Stimulated activated CD4-positive, alpha-beta T cell treated with anti-CD3 and anti-CD28 coated beads, Interleukin-2, amount 100 ng/mL, for 4 hours (primary cell): ENCODE data around the gene ADAM15.
A peak's percentile ranks its signal among the peaks of the same experiment; 100 is the strongest.

Experiments
- DNase-seq: peaks from one replicate; pipeline ENCODE4 v3.0.0-alpha.2; 2020; ENCODE audit warnings: low read depth

The ADAM15 gene

DNA sequence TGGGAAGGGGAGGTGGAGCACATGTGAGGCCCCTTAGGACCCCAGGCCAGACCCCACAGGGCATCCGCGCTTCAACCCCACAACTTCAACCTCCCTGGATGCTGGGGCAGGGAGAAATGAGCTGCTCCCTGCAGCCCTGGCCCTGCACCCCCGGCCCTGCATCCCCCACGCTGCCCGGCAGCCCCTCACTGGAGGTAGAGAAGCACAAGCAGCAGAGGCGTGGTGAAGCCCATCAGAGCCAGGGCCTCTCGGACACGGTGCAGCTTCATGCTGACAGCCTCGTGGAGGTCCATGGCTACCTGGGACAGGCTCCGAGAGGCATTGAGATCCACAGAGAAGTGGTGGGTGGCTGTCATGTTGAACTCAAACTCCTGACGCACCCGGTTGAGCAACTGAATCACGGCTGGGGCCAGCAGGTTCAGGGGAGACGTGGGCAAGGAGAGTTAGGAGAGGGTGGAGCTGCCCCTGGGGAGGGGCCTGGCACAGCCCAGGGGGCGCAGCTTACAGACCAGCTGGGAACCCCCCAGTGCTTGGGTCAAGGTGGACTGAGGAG lies 20.8 kb upstream of the ADAM15 start:
- DNase-seq: no peak

DNA sequence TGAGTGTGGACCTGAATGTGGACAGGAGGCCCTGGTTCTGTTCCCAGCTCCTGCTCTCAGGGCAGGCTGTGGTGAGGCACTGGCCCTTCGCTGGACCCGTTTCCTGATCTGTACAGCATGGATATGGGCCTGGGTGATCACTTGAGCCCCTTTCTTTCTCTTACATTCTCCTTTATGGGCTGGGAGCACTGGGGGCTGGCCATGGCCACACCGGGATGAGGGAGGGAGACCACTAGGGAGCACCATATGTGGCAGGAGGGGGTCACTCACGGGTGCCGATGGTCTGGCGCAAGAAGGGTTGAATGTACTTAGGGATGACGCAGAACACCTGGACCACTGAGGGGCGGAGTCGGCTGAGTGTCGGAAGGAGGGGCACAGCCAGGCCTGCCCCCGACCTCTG lies 20.2 kb upstream of the ADAM15 start:
- DNase-seq: no peak

DNA sequence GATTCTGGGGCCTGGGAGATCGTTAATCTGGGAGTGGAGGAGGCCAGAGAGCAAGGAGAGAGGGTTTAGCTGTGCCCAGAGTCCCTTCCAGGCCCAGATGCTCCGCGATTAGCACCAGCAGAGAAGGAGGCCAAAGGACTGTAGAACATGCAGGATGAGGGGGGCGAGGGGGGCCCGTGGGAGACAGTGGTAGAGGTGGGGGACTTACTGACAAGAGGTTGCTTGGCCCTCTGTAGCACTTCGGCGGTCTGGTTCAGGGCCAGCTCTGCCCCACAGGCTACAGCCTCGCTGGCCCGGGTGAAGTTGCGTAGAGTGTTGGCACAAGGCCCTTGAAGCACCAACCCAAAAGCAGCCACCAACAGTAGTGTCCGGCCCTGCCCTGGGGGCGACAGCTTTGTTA lies 18.2 kb upstream of the ADAM15 start:
- DNase-seq: no peak

DNA sequence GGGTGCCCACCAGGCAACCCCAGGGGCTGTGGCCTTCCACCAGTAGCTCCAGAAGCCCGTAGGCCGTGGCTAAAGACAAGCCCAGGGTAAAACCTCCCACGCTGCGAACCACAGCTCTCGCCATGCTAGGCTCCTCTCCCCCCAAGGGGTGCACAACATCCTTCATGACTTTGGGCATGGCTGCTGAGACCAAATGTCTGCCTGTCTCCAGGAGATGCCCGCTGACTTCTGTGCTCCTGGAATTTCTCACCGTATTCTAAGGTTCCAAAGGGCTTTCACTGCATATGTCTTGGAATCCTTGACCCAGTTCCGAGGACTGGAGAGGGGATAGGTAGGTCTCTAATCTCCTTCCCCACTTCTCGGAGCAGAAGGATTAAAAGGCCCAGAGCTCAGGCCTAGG lies 17.6 kb upstream of the ADAM15 start, which contains the start of the genes DCST1 and DCST2:
TSS of gene DCST1 (plus strand) at position 301 of the 400 bp plus-strand sequence. CDS start 213 bp downstream, outside the sequence.
TSS of gene DCST2 (minus strand) at position 258 of the 400 bp plus-strand sequence. CDS start at position 178, 80 bp downstream.
- DNase-seq: no peak

DNA sequence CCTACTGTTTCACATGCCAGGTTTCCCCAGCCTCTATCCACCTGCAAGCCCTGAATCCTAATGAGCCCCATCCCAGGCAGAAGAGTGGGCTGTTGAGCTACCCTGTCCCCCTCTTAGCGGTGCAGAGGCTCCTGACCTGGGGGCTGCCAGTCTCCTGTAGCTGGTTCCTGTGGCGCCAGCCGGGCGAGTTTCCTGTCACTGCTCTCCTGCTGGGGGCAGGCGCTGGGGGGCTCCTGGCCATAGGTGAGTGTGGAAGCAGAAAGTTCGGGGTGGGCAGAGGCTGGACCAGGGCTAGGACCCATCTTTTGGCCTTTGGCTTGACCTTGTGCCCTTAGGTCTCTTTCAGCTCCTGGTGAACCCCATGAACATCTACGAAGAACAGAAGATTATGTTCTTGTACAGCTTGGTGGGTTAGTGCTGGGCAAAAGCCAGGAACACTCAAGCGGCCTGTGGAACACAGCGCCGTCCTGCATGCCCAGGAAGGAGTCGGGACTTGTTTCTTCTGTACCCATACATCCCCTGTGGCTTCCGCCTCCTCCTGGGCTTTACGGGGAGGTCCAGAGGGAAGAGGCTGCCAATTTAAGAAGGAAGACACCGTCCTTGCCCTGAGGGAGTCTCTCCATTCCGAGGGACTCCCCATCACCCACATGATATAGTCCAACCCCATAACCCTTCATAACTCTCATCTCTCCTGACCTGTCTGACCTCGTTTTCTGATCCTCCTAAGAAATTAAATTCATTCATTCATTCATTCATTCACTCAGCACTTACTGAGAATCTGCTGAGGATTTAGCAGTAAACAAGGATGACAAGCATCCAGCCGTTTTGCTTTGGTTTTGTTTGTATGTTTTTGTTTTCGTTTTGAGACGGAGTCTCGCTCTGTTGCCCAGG lies 16.6 kb upstream of the ADAM15 start:
- DNase-seq: no peak

DNA sequence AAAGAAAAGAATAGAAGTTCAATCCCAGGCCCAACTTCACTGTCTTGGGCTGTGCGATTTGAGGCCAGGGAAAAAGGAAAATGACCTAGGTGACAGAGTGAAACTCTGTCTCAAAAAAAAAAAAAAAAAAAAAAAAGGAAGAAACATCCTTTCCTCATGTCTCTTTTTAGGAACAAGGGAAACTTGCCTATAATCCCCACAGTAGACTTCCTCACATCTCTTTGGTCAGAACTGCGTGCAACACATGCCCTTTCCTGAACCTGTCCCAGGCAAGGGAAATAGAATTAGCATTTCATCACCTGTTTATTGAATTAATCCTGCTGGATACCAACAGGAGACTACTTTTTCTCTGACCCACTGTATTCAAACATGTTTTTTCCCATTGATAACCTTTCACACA lies 15.2 kb upstream of the ADAM15 start:
- no peak for DNase-seq

DNA sequence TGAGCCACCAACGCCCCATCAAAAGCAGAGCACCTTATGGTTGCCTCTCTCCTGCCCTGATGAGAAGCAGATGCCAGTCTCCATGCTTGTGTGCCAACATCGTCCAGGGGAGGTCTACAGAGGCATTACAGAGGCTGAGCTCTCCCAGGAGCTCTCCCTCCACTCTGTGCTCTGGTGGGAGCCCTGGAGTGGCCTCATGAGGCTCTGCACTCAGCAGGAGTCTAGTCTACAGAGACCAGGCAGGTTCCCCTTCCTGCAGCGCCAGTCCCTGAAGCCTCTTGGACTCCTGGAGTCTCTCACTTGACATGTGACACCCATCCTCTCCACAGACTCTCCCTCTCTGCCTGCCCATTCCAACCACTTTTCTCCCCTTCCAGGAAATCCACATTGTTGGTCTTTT lies 14.1 kb upstream of the ADAM15 start:
- DNase-seq: no peak

DNA sequence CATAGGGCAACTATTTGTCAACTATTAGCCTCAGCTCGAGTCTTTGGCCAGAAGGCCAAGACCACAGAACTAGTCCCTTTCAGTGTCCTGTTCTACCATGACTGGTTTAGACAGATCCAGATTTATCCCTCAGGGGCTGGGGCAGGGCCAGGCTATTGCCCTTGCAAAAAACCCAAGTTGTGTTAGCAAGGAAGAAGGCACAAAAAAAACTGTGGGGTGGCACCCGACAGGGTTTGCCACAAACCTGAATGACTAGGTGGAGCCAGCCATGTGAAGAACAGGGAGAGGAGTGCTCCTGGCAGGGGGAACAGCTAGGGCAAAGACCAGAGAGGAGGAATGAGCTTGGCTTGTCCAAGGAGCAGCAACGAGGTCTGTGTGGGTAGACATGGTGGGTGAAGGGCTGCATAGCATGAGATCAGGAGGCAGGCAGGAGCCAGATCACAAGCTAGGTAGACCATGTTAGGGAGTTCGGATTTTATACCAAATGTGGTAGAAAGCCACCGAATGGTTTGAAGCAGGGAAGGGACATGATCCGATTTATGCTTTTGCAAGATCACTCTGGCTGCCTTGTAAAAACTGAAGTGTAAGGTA lies 13.2 kb upstream of the ADAM15 start:
- no peak for DNase-seq

DNA sequence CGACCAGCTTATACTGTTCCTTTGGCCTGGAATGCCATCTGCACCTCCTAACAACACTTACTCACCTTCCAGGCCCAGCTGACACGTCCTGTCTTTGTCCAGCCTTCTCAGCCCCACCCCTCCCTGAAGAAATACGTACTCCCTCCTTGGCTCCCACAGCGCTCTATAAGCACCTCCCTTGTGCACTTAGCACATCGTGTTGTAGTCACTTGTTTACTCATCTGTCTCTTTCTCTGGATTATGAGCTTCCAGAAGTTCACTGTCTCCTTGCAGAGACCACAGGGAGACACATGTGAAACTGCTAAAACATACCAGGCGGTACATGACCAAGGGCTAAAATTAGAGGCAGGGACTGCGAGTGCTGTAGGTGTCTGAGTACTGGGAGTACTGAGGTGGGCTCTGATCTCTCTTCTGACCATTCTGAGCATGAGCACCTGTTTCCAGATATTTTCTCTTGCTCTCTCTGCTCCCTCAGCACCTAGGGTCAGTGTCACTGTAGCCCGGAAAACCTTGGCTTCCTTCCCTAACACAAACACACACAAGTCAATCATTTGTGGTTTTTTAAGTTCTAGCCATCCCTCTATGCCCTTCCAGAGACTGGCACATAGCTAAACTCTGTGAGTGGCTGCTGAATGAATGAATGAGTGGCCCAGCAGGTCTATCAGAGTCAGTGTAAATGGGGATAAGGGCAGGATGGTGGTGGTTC lies 12.4 kb upstream of the ADAM15 start:
- DNase-seq: no peak

DNA sequence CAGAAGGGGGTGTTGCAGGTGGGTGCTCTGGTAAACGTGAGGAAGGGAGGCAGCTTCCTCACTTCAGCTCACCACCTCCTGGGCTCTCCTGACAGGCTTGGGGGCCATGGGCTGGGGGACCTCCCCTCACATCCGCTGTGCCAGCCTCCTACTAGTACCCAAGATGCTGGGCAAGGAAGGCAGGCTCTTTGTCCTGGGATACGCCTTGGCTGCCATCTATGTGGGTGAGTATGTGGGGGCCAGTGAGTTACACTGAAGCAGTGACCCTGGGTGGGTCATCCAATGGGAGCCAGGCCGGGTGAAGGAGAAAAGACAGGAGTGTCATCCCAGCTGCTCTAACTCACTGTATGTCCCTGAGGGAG lies 11.8 kb upstream of the ADAM15 start:
- DNase-seq: no peak

DNA sequence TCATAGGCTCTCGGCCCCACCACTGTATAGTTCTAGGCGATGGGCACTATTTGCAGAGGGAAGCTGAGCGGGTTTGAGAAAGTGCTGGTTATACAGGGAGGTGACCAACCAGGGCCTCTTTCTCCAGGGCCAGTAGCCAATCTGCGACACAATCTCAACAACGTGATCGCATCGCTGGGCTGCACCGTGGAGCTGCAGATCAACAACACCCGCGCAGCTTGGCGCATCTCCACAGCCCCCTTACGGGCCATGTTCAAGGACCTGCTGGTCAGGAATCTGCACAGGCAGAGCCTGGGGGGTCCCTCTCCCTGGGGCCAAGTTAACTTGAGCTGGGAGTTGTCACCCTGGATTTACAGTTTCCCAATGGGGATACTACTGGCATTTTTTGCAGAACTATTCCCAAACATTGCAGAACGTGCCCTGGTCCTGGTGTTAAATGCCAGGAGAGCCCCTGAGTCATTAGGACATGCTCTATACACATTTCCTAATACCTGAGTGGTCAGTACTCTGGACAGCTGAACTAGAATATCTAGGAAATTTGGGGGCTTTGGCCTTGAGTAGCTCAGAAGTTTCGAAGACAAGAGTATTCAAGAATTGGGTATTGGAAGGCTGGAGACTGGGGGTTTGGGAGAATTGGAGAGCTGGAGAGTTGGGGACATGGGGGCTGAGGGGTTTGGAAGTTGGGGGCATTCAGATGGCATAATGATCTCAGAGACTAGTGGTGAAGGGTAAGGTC lies 10.6 kb upstream of the ADAM15 start:
- no peak for DNase-seq

DNA sequence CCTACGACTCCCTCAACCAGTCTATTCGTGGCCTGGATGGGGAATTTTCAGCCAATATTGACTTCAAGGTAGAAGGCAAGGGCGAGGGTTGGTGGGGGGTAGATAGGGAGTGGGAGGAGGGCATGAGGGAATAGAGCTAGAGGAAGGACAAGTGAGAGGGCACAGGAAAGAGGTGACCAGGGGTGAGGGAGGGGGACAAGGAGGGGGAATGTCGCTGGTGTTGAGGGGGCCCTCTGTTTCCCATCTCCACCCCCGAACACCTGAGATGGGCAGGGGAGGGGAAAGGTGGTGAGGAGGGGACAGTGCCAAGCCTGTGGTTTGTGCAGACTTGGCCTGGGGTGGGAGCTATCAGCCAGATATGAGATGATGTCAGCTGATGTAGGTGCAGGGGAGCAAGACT lies 8.3 kb upstream of the ADAM15 start:
- DNase-seq: no peak

DNA sequence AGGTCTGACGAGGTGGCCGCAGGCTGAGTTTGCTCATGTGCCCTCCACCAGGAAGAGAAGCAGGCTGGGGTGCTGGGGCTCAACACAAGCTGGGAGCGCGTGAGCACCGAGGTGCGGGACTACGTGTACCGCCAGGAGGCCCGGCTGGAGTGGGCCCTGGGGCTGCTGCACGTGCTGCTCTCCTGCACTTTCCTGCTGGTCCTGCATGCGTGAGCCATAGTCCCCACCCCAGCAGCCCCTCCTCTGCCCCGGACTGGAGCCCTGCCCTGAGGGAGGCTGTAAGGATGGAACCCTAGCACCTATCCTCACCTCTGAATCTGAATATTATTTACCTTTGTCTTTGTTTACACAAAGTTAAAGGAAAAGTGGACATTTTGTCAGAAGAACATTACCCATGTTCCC lies 7.8 kb upstream of the ADAM15 start:
- DNase-seq: no peak

DNA sequence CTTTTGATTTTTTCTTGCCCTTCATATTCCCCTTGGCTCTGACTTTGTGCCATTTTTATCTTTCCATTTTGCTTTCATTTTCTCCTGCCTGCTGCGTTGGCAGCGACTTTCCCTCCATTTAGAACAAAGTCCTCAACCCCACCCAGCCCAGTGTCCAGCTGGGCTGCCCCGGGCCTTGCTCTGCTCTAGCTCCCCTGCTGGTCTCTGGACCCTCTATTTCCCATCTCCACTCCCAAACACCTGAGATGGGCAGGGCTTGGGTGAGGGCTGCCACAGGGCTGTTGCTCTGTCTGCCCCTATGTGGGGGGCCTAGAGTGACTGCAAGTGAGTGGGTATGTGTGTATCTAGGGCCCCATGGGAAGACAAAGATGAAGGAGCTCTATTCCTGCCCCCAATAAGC lies 7.3 kb upstream of the ADAM15 start:
- no peak for DNase-seq

DNA sequence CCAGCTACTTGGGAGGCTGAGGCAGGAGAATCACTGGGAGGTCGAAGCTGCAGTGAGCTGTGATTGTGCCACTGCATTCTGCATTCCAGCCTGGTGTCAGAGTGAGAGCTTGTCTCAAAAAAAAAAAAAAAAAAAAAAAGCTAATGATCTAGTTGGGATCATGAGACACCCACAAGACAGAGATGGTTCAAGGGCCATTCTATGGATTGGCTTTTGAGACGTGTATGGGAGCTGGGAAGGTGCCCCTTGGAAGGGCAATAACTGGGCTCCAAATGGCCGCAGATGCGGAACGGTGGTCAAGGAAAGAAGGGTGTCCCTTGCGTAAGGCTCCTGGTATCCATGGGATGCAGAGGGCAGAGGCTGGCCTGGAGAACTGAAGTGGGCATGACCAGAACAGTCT lies 6.8 kb upstream of the ADAM15 start:
- DNase-seq: no peak

DNA sequence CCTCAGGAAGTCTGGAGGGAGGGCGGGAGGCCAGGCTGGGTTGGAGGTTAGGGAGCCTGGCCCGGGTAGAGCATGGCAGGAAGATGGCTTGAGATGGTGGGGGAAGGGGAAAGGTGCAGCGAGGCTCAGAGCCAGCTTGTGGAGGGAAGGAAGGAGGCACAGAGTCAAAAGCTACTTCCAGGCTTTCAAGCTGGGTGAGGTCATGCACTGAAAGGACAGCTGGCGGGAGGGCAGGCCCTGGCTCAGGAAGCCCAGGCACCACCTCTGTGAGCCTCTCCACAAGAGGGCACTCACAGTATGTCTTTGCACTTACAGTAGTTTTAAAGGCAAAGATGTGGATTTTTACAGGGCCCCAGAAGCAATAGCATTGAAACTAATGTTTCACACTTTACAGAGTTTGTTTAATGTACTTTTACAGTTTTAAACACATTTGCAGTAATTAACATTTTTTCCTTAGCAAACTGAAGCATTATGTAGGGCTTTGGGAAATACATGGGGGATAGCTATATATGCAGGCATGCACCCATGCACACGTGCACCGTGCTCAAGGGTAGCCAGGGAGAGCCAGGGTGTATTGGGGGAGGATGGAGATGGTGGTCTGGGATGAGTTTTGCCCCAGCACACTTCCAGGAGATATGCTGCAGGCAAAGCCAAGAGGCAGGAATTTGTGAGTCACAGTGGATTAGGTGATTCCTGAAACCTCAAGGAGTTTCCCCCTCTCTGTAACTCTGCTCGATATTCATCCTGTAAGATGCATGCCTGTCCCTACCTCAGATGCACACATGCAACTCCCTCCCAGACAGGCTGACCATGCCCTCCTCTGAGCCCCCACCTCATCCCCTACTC lies 6.1 kb upstream of the ADAM15 start:
- peak; percentile 45 for DNase-seq

DNA sequence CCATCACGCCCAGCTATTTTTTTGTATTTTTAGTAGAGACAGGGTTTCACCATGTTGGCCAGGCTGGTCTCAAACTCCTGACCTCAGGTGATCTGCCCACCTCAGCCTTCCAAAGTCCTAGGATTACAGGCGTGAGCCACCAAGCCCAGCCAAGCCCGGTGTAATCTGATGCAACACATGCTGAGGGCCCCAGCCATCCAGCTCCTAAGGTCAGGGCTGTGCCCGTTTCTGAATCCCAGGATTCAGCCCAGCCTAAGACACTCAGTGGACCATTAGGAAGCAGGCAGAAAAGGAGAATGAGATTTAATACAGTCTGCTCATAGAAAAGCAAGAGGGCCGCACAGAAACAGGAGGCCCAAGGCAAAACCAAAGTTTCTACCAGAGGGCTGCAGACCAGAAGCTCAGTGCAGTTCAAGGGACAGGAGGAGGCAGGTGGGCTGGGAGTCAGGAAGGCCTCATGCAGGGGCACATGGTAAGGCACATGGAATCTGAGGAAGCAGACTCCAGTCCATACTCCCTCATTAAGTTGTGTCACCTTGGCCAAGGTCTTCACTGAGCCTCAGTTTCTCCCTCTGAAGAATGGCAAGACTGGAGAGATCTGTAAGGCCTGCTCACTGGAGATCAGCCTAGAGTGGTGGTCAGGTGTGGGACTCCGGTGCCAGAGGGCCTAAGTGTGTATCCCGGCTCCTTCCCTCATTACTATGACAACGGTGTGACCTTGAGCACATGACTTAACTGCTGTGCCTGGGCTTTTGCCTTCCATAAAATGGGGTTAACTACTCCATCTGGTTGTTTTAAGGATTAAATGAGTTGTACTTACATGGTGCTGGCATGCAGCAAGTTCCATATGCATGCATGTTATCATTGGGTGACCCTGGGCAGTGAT lies 2.4 kb upstream of the ADAM15 start:
- no peak for DNase-seq

DNA sequence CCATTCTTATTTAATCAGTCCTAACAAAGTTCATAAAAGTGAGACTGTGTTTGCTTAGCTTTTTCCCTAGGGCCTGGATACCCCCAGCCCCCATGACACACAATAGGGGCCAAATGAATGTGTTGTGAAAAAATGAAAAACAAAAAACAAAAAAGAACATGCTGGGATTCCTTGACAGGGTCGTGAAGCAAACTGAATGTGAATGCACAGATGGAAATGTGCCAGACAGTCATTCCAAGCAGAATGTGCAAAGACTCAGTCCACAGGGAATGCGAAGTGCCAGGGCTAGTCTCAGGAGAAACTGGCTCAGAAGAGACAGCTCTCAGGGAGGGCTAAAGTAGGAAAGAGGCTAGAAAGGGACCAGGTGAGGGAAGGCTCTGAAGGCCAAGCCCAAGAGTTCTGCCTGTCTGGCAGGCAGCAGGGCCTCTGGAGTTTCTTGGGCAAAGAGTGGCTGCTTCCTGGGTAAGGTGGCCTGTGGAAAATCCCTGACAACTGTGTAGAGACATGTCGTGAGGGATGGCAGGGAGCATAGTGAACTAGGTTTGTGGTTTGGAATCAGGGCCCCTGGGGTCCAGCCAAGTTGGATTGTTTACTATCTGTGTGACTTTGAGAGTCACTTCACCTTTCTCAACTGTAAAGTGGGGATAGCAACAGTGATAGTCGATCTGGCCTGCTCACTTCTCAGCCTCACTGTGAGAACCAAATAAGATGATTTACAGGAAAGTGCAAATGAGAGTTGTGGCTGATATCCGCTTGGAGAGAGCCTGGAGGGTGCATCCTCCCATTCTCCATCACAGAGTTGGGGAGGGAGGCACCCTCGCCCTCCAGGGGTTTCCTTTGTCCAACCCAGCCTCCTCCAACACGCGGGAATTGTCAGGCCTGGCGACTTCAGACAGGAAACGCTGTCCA lies 1.2 kb upstream of the ADAM15 start:
- DNase-seq: no peak

DNA sequence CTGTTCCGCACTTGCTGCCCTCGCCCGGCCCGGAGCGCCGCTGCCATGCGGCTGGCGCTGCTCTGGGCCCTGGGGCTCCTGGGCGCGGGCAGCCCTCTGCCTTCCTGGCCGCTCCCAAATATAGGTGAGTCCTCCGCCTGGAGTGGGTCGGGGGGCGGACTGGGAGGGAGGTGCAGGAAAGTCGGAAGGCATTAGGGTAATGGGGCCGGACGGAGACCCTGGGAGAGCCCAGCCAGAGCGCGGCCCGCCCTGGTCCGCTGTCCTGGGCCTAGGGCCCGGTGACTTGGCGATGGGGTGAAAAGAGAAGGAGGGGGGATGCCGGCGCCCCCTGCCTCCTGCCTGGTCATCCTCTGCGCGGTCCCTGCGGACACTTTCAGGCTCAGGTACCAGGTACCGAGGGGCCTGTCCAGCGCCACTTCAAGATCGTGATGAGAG lies 243 bp downstream of the ADAM15 start:
- no peak for DNase-seq
